Adipose tissue (tissue), 3 donors: Measurements from ENCODE around the gene UCP3. TPM values are rescaled to one million over a fixed set of nuclear protein-coding genes. Genes with fewer than 3 reads are reported as not detected.

Source experiments
- H3K27ac ChIP-seq: one replicate; pipeline ENCODE4 v1.5.1; 2013; ENCODE audit warnings: low read depth, low read length
- WGBS, 3 donors: extraction: QIAGEN DNeasy Blood & Tissue Kit; methylation state at CpG; one replicate each; pipeline ENCODE4 v1.1.7; 2013; 5-methylcytosine and 5-hydroxymethylcytosine counted together
- polyA plus RNA-seq, 3 donors: library from polyadenylated mRNA; stranded (reverse); fragments of 200-250 nt; gene quantifications; one replicate each; pipeline ENCODE4 v1.2.3, GENCODE V29; 2013
- donor health status: healthy with polysubstance abuse.
- donor health status: Bipolar disorder and iron deficiency.
- donor health status: healthy.

UCP3 gene
- polyA plus RNA-seq, result under 1 TPM; 0.48 to 0.80 (median 0.67) TPM

DNA sequence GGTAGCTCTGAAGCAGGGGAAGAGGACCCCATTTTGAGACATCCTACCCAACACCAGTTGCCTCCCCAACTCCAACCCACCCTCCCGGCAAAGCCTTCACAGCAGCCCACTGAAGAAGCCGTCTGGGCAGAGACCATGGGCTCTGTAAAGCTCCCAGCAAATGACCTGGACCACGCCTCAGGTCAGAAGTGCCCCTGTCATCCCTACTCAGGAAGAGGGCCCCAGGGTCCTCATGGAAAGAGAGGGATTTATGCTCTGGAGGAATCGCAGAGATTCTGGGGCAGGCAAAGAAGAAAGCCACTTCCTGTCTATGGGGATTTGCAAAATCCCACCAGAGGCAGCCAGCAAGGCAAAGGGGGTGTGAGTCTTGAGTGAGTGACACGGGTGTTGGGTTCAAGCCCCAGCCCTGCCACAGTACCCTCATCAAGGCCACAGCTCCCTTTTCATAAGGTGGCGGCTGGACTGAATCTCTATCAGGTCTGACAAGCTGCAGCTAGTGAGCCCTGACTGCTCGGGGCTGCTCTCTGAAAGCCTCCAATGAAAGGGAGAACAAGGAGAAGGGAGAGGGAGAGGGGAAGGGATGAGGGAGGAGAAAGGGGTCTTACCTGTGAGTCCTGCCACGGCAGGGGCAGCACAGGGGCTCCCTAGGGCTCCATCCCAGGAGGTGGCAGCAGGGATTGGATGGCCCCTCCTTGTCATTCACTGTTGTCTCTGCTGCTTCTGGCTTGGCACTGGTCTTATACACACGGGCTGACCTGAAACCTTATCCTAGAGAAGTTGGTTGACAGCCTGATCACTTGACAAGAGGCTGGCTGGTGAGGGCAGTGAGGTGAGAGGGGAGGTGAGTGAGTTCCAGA, at the start of gene UCP3:
UCP3 (minus strand) TSS at position 713 of the 857 bp plus-strand sequence. CDS start 2,043 bp downstream, outside the sequence.
- H3K27ac ChIP-seq, result no peak within 1 kb of the TSS
- WGBS, 3 donors, result 67 to 75% (median 71%) methylated on average over 9 of the region's 9 CpGs

GRCh38 chr11:74057249-74058151, 48.6 kb upstream of the UCP3 start:
- no peak overlapping the region for H3K27ac ChIP-seq
- WGBS, 3 donors, result 77 to 95% (median 83%) methylated on average over 8 of the region's 8 CpGs

DNA sequence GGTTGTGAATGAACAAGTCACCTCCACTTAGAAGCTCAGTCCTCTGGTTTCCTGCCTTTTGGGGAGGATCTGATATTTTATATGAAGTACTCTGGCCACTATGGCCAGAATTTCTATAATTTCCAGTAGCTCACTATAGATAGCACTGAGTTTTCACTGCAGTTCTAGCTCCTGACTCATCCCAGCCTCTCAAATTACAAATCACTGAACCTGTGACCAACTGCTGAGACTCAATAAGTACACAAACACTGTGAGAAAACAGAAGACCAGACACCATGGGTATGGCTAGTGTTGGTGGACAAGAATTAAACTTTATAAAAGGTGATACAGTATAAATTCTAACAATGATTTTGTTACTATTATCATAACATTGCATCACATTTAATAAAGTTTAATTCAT, 47.1 kb upstream of the UCP3 start:
- H3K27ac ChIP-seq, result no peak overlapping the region

- 89 to 96% (median 94%) methylated on average over 3 of the region's 3 CpGs for WGBS, 3 donors
Observed at GRCh38 chr11:74050465-74050864, 41.6 kb upstream of the UCP3 start.

DNA sequence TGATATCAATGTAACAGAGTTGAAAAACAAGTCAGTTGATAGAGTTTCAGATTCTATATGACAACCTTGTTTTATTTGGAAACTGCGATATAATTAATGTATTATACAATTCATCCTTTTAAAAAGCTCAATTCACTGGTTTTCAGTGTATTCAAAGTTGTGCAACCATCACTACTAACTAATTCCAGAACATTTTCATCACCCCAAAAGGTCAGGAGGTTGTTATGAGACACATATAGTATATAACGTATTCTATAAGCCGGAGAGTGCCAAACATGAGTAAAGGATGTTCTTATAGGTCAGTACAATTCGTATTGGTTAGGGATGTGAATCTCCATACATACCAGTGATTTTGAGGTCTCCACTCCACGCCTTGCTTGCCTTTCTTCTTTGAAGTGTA, 40.1 kb upstream of the UCP3 start:
- H3K27ac ChIP-seq, result no peak overlapping the region
- WGBS, 3 donors, result 93 to 97% (median 94%) methylated on average over 5 of the region's 5 CpGs

More at GRCh38 chr11:74050465-74050864, 41.6 kb upstream of the UCP3 start:
- H3K27ac ChIP-seq, result no peak overlapping the region

- 85 to 90% (median 87%) methylated on average over 2 of the region's 2 CpGs for WGBS, 3 donors
- H3K27ac ChIP-seq, result no peak overlapping the region
Observed at GRCh38 chr11:74044538-74044937, 35.7 kb upstream of the UCP3 start.

- WGBS, 3 donors, result 98 to 100% (median 100%) methylated on average over 1 of the region's 1 CpG
- no peak overlapping the region for H3K27ac ChIP-seq
Observed at GRCh38 chr11:74043450-74043849, 34.6 kb upstream of the UCP3 start.

DNA sequence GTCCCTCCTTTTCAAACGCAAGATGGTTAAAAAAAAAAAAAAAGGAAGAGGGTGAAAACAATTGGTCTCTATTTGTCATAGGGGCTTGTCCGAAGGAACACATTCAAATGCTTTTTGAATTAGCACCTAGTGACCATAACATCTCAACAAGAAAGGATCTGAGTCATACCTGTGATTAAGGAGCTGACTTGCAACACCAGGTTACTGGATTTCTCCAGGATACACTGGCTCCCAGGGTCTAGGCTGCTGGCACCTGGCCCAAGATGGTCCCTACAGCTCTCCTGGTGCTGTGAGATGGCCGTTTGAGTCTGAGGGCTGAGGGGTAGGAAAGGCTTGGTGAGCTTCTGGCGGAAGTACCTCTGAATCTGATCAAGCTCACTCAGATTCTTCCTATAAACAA, 28.4 kb upstream of the UCP3 start:
- H3K27ac ChIP-seq, result no peak overlapping the region
- 91 to 93% (median 92%) methylated on average over 4 of the region's 4 CpGs for WGBS, 3 donors

DNA sequence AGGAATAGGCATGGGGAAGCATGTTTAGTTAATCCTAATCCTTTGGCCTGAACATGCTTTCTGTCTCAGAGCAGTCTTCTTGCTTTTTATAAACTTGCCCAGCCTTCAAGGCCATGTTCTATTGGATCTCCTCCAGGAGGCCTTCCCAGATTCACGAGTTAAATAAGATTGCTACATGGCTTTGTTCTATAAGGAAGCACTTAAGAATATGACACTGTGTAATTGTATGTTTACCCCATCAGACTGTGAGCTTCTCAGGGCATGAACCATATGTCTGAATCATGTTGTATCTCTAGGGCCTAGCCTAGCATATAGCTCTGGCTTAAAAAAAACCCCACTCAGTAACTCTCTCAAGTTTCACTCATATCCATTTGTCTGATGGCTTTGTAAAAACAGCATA, 26.4 kb upstream of the UCP3 start:
- 29 to 86% (median 77%) methylated on average over 1 of the region's 1 CpG for WGBS, 3 donors
- no peak overlapping the region for H3K27ac ChIP-seq

GRCh38 chr11:74033046-74033445, 24.2 kb upstream of the UCP3 start:
- WGBS, 3 donors, result 88 to 97% (median 95%) methylated on average over 3 of the region's 3 CpGs
- H3K27ac ChIP-seq, result no peak overlapping the region

GRCh38 chr11:74030723-74031676, 22.1 kb upstream of the UCP3 start:
- 71 to 89% (median 76%) methylated on average over 9 of the region's 9 CpGs for WGBS, 3 donors
- no peak overlapping the region for H3K27ac ChIP-seq

DNA sequence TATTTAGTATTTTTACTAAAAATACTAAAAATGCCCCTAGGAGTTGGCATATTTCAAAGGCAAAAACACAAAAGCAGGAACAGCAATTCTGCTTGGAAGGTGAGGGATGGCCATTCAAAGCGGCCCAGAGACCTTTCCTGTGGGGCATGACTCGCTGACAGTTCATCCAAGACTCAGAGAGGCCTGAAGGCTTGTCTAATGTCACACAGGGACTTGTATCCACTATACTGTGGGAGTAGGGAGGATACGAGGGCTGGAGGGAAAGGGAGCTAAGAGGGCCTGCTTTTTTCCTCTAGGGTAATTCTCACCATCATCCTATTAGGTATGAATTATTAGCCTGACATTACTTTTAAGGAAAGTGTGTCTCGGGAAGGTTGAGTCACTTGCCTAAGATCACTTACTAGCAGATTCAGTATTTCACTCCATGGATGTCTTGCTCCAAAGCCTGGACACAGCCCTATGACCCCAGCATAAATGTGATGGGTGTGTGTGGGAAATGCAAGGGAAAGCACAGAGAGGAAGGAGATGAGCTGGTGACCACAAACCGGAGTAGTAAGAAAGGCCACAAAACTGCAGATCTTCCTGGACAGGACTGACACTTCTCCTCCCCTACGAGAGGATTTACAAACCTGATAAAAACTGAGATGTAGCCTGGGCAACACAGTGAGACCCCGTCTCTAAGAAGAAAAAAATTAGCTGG, 16.7 kb upstream of the UCP3 start:
- WGBS, 3 donors, result 71 to 94% (median 81%) methylated on average over 7 of the region's 7 CpGs
- no peak overlapping the region for H3K27ac ChIP-seq

GRCh38 chr11:74024261-74025029, 15.6 kb upstream of the UCP3 start:
- WGBS, 3 donors, result 55 to 73% (median 58%) methylated on average over 2 of the region's 2 CpGs
- no peak overlapping the region for H3K27ac ChIP-seq

DNA sequence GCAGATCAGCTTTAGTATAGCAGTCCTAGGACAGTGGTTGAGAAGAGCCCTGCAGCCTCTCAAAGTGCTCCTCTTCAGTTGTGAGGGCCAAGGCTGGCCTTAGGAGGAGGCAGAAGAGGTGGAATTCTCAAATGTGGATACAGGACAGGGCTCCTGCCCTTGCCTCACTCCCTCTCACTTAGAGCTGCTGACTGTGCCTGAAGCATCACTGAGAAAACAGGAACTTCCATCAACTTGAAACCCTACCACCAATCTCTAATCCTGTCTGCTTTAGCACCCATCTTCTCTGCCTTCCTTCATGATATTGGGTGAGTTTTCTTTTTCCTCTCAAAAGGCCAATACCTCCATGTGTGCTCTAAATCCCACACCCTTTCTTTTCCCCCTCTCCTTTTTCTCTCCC, 14.4 kb upstream of the UCP3 start:
- H3K27ac ChIP-seq, result no peak overlapping the region

GRCh38 chr11:74022546-74022945, 13.7 kb upstream of the UCP3 start:
- H3K27ac ChIP-seq, result no peak overlapping the region
- WGBS, 3 donors, result 80 to 87% (median 81%) methylated on average over 6 of the region's 6 CpGs

DNA sequence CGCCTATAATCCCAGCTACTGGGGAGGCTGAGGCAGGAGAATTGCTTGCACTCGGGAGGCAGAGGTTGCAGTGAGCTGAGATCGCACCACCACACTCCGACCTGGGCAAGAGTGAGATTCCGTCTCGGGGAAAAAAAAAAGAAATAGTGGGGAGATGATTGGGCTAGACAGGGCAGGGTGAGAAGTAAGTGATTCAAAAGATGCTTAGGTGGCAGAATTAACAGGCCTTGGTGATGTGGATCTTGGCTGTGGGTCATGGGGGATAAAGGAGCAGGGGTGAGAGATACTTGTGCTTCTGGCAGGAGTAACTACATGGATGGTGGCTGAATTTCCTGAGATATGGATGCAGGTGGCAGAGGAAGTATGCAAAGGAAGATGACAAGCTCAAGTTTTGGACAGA, 13.1 kb upstream of the UCP3 start:
- H3K27ac ChIP-seq, result no peak overlapping the region
- WGBS, 3 donors, result 98 to 100% (median 98%) methylated on average over 6 of the region's 6 CpGs

- no peak overlapping the region for H3K27ac ChIP-seq
- 56 to 89% (median 68%) methylated on average over 4 of the region's 4 CpGs for WGBS, 3 donors
Observed at GRCh38 chr11:74020539-74020938, 11.7 kb upstream of the UCP3 start.
